Calu3 (cell line): ENCODE results near the gene MAZ. TPM values are rescaled to one million over a fixed set of nuclear protein-coding genes. Genes with fewer than 3 reads are reported as not detected.
"Not testable (repeated sequence)": the region's sequence is repeated elsewhere in the genome, so short reads cannot be mapped to it uniquely, and the experiment has no call there.

Source experiments
- Bru-seq: library from RNA; stranded (reverse); fragments of 400-500 nt; gene quantifications from one replicate; lab custom pipeline; 2021; lab: Mats Ljungman, UMichigan
- BruChase-seq, 2 experiments: library from RNA; stranded (reverse); fragments of 400-500 nt; gene quantifications; one replicate each; lab custom pipeline; 2021; lab: Mats Ljungman, UMichigan
- BruUV-seq: library from RNA; stranded (reverse); fragments of 400-500 nt; replicated peaks from 2 replicates; lab custom pipeline; 2021; lab: Mats Ljungman, UMichigan
- CTCF ChIA-PET: fragments of 300-600 bp; sonication (Branson Sonifier 250); formaldehyde crosslinking; loops from one replicate; lab custom pipeline; 2022; ENCODE audit warnings: antibody characterized with exemption; lab: Charles Lee
- DNase-seq: peaks from one replicate; pipeline ENCODE4 v3.0.0; 2022
- H3K27ac Mint-ChIP-seq: one replicate; pipeline ENCODE4 v1.8.0; 2022; ENCODE audit warnings: mixed read lengths; ENCODE audit not compliant: unreplicated experiment
- H3K27me3 Mint-ChIP-seq: one replicate; pipeline ENCODE4 v1.8.0; 2022; ENCODE audit warnings: mixed read lengths; ENCODE audit not compliant: unreplicated experiment
- H3K36me3 Mint-ChIP-seq: one replicate; pipeline ENCODE4 v1.8.0; 2022; ENCODE audit warnings: mild to moderate bottlenecking, moderate library complexity, mixed read lengths; ENCODE audit not compliant: insufficient read depth, unreplicated experiment
- H3K4me1 Mint-ChIP-seq: one replicate; pipeline ENCODE4 v1.8.0; 2022; ENCODE audit warnings: mild to moderate bottlenecking, low read depth, mixed read lengths; ENCODE audit not compliant: unreplicated experiment
- H3K4me3 Mint-ChIP-seq: one replicate; pipeline ENCODE4 v1.8.0; 2022; ENCODE audit warnings: mild to moderate bottlenecking, low read depth, moderate library complexity, mixed read lengths; ENCODE audit not compliant: unreplicated experiment
- H3K9me3 Mint-ChIP-seq: one replicate; pipeline ENCODE4 v1.8.0; 2022; ENCODE audit warnings: low read depth, mixed read lengths; ENCODE audit not compliant: unreplicated experiment
- intact Hi-C: fragments of 100-400 bp; cut with micrococcal nuclease; formaldehyde crosslinking; loops from one replicate; pipeline ENCODE4 v1.10.0; 2022; ENCODE audit not compliant: unreplicated experiment
- long read RNA-seq: library from polyadenylated mRNA; stranded (forward); transcript quantifications from one replicate; pipeline ENCODE4 v2.0.0, GENCODE V29; 2022
- total RNA-seq: library from RNA; stranded (reverse); gene quantifications from 2 replicates; pipeline ENCODE4 v1.2.3, GENCODE V29; 2022
- TF ChIP-seq, protein P1 (sequence below): fragments of 200-600 bp; IDR thresholded peaks from one replicate; pipeline ENCODE4 v1.8.0; 2022; ENCODE audit warnings: antibody characterized with exemption; ENCODE audit not compliant: unreplicated experiment

Gene MAZ
- total RNA-seq = 230 and 257 TPM in 2 replicates
- Bru-seq, nascent RNA = percentile 80 among the genes with signal in this experiment
- BruChase-seq, experiment 1, labeled RNA remaining after a 6-hour chase = percentile 99 among the genes with signal in this experiment
- BruChase-seq, experiment 2, labeled RNA remaining after a 2-hour chase = percentile 99 among the genes with signal in this experiment
- long read RNA-seq, transcript MAZ-201 (6 exons, 2,698 nt) = minor isoform, 13 of 93 reads
- long read RNA-seq, transcript MAZ-214 (3 exons, 1,464 nt) = major isoform, 25 of 93 reads
- long read RNA-seq, transcript MAZ-202 (5 exons, 2,532 nt) = minor isoform, 19 of 93 reads
- long read RNA-seq, transcript MAZ-210 (3 exons, 1,455 nt) = minor isoform, 7 of 93 reads
- long read RNA-seq, partial matches to known transcripts = 25 of 93 reads
- long read RNA-seq, other reads (novel, unspliced or antisense) = 2 of 93 reads

DNA sequence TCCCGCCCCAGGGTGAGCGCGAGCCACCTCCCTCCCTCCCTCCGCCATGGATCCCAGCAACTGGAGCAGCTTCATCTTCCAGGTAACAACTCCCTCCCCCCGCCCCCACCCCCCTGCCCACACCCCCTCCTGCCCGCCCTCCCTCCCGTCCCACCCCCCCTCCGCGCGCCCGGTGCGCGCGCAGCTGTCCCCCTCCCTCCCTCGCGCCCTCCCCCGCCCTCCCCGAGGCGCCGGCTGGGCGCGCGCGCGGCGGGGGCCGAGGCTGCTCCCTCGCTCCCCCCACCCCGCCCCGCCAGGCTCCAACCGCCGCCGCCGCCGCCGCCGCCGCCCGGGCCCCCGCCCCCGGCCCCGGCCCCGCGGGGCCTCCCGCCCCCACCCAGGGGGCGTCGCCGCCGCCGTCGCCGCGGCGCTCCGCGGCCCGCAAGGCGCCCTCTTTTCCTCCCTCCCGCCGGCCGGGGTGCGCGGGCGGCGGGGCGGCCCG is at the start of gene MAZ:
MAZ (plus strand) TSS at position 431 of the 481 bp plus-strand sequence. CDS start 173 bp downstream, outside the sequence.
- no peaks in the 10 kb centered on the region for H3K27me3 Mint-ChIP-seq
- no peaks in the 10 kb centered on the region for H3K9me3 Mint-ChIP-seq
- no TSS peak for BruUV-seq
- peaks cover 34% of the 10 kb centered on the region for H3K4me1 Mint-ChIP-seq
- H3K4me3 Mint-ChIP-seq = peak within 1 kb of the TSS; percentile 89
- TF ChIP-seq, protein P1, sequence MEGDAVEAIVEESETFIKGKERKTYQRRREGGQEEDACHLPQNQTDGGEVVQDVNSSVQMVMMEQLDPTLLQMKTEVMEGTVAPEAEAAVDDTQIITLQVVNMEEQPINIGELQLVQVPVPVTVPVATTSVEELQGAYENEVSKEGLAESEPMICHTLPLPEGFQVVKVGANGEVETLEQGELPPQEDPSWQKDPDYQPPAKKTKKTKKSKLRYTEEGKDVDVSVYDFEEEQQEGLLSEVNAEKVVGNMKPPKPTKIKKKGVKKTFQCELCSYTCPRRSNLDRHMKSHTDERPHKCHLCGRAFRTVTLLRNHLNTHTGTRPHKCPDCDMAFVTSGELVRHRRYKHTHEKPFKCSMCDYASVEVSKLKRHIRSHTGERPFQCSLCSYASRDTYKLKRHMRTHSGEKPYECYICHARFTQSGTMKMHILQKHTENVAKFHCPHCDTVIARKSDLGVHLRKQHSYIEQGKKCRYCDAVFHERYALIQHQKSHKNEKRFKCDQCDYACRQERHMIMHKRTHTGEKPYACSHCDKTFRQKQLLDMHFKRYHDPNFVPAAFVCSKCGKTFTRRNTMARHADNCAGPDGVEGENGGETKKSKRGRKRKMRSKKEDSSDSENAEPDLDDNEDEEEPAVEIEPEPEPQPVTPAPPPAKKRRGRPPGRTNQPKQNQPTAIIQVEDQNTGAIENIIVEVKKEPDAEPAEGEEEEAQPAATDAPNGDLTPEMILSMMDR = no peak
- intact Hi-C loops = no loop called here
- peak within 1 kb of the TSS; percentile 96 for H3K27ac Mint-ChIP-seq
- CTCF ChIA-PET = interaction anchor here (0.5 to 2.7 kb wide), 2 partner anchors 10 to 129 kb away, joined by 3 to 35 read pairs; partner anchors contain the start of gene PAGR1
- DNase-seq = peak; percentile 85
- peaks cover 83% of the 10 kb centered on the region for H3K36me3 Mint-ChIP-seq

GRCh38 chr16:29756654-29757053 is 49.7 kb upstream of the MAZ start:
- no peak for DNase-seq
- TF ChIP-seq, protein P1 = no peak
- Mint-ChIP-seq H3K9me3 (no peaks in the 10 kb centered on the region), H3K27ac (no peak overlapping the region), H3K4me3 (no peak overlapping the region), H3K36me3 (no peaks in the 10 kb centered on the region), H3K27me3 (no peaks in the 10 kb centered on the region), H3K4me1 (peaks cover 8% of the 10 kb centered on the region)
- CTCF ChIA-PET = interaction anchor here (1.0 kb wide), 1 partner anchor 9 kb away, joined by 3 read pairs; no protein-coding TSS in a partner anchor
- no TSS peak for BruUV-seq
- intact Hi-C loops = no loop called here

- H3K4me1 Mint-ChIP-seq, H3K27me3 Mint-ChIP-seq, H3K9me3 Mint-ChIP-seq, intact Hi-C loops, H3K4me3 Mint-ChIP-seq, H3K36me3 Mint-ChIP-seq, CTCF ChIA-PET, H3K27ac Mint-ChIP-seq, BruUV-seq, DNase-seq: not testable (repeated sequence)
These were observed 49.2 kb upstream of the MAZ start for GRCh38 chr16:29757086-29757485.

GRCh38 chr16:29757950-29758466 is 48.3 kb upstream of the MAZ start:
- CTCF ChIA-PET = no interaction called here

More at GRCh38 chr16:29757950-29758466, 48.3 kb upstream of the MAZ start:
- Mint-ChIP-seq H3K27me3 (no peaks in the 10 kb centered on the region), H3K27ac (no peak overlapping the region), H3K4me3 (no peak overlapping the region), H3K9me3 (no peaks in the 10 kb centered on the region), H3K36me3 (peaks cover 3% of the 10 kb centered on the region), H3K4me1 (peaks cover 8% of the 10 kb centered on the region)
- no peak for DNase-seq
- BruUV-seq = no TSS peak
- TF ChIP-seq, protein P1 = no peak
- intact Hi-C loops = no loop called here
